Activated CD4-positive, alpha-beta T cell treated with anti-CD3 and anti-CD28 coated beads, Interleukin-2, amount 10 ng/mL, durations not matched to agents 24 days and 14 days (primary cell): ENCODE measurements around the gene FNDC5. TPM values are rescaled to one million over a fixed set of nuclear protein-coding genes. Genes with fewer than 3 reads are reported as not detected.

Experiments used
- DNase-seq: peaks from one replicate; pipeline ENCODE4 v3.0.0; 2022
- H3K27ac Mint-ChIP-seq: one replicate; pipeline ENCODE4 v1.8.0; 2022; ENCODE audit warnings: mild to moderate bottlenecking, mixed read lengths
- H3K27me3 Mint-ChIP-seq: one replicate; pipeline ENCODE4 v1.8.0; 2022; ENCODE audit warnings: mixed read lengths
- H3K36me3 Mint-ChIP-seq: one replicate; pipeline ENCODE4 v1.8.0; 2022; ENCODE audit warnings: low read depth, mild to moderate bottlenecking, mixed read lengths
- H3K4me1 Mint-ChIP-seq: one replicate; pipeline ENCODE4 v1.8.0; 2021; ENCODE audit warnings: mixed read lengths
- H3K4me3 Mint-ChIP-seq: one replicate; pipeline ENCODE4 v1.8.0; 2022; ENCODE audit warnings: mild to moderate bottlenecking, moderate library complexity, mixed read lengths
- H3K9me3 Mint-ChIP-seq: one replicate; pipeline ENCODE4 v1.8.0; 2021; ENCODE audit warnings: mixed read lengths
- intact Hi-C: fragments of 100-400 bp; cut with micrococcal nuclease; formaldehyde crosslinking; loops from one replicate; pipeline ENCODE4 v1.15.1; 2023
- total RNA-seq: library from RNA; stranded (reverse); gene quantifications from 2 replicates; pipeline ENCODE4 v1.2.3, GENCODE V29; 2022

Gene FNDC5
- total RNA-seq, 1 donor from 2014 or later: not detected

GRCh38 chr1:32901823-32902534 is 31.3 kb upstream of the FNDC5 start:
- H3K9me3 Mint-ChIP-seq: no peaks in the 10 kb centered on the region
- peaks cover 2% of the 10 kb centered on the region for H3K4me1 Mint-ChIP-seq
- peaks cover 58% of the 10 kb centered on the region for H3K27me3 Mint-ChIP-seq
- DNase-seq: no peak
- peak overlapping the region; percentile 74 for H3K4me3 Mint-ChIP-seq
- intact Hi-C loops: no loop called here
- H3K27ac Mint-ChIP-seq: peak overlapping the region; percentile 20
- H3K36me3 Mint-ChIP-seq: no peaks in the 10 kb centered on the region

- intact Hi-C loops: no loop called here
- Mint-ChIP-seq H3K4me3 (peak within 1 kb of the TSS; percentile 74), H3K27ac (peak within 1 kb of the TSS; percentile 20), H3K27me3 (peaks cover 62% of the 10 kb centered on the region), H3K36me3 (no peaks in the 10 kb centered on the region), H3K4me1 (peaks cover 2% of the 10 kb centered on the region), H3K9me3 (no peaks in the 10 kb centered on the region)
- peak; percentile 66 for DNase-seq
Measured at GRCh38 chr1:32900956-32901822, 30.5 kb upstream of the FNDC5 start, which contains the start of gene TMEM54. Gene TMEM54, minus strand, starts transcription at chr1:32901389. Its CDS starts 151 bp downstream, at chr1:32901238.

- H3K36me3 Mint-ChIP-seq: no peaks in the 10 kb centered on the region
- peaks cover 63% of the 10 kb centered on the region for H3K27me3 Mint-ChIP-seq
Measured at GRCh38 chr1:32900371-32900955, 29.8 kb upstream of the FNDC5 start.

GRCh38 chr1:32899586-32900296 is 29.0 kb upstream of the FNDC5 start:
- intact Hi-C loops: no loop called here
- H3K27ac Mint-ChIP-seq: no peak overlapping the region
- no peaks in the 10 kb centered on the region for H3K36me3 Mint-ChIP-seq
- H3K4me3 Mint-ChIP-seq: no peak overlapping the region
- H3K27me3 Mint-ChIP-seq: peaks cover 62% of the 10 kb centered on the region
- no peaks in the 10 kb centered on the region for H3K9me3 Mint-ChIP-seq
- H3K4me1 Mint-ChIP-seq: peaks cover 2% of the 10 kb centered on the region
- DNase-seq: no peak

More at GRCh38 chr1:32900371-32900955, 29.8 kb upstream of the FNDC5 start:
- Mint-ChIP-seq H3K4me1 (peaks cover 2% of the 10 kb centered on the region), H3K27ac (no peak overlapping the region), H3K9me3 (no peaks in the 10 kb centered on the region), H3K4me3 (peak overlapping the region; percentile 66)
- no peak for DNase-seq
- intact Hi-C loops: no loop called here

GRCh38 chr1:32898958-32899357 is 28.2 kb upstream of the FNDC5 start:
- Mint-ChIP-seq H3K27ac (no peak overlapping the region), H3K4me1 (peaks cover 2% of the 10 kb centered on the region), H3K9me3 (no peaks in the 10 kb centered on the region), H3K4me3 (no peak overlapping the region), H3K27me3 (peaks cover 58% of the 10 kb centered on the region), H3K36me3 (no peaks in the 10 kb centered on the region)
- DNase-seq: no peak
- intact Hi-C loops: no loop called here

- no peaks in the 10 kb centered on the region for H3K36me3 Mint-ChIP-seq
- intact Hi-C loops: no loop called here
- no peaks in the 10 kb centered on the region for H3K9me3 Mint-ChIP-seq
- no peak overlapping the region for H3K27ac Mint-ChIP-seq
- DNase-seq: no peak
- peaks cover 2% of the 10 kb centered on the region for H3K4me1 Mint-ChIP-seq
- peaks cover 57% of the 10 kb centered on the region for H3K27me3 Mint-ChIP-seq
- no peak overlapping the region for H3K4me3 Mint-ChIP-seq
Measured at GRCh38 chr1:32898056-32898455, 27.3 kb upstream of the FNDC5 start.

GRCh38 chr1:32897082-32898049 is 26.7 kb upstream of the FNDC5 start:
- Mint-ChIP-seq H3K27ac (no peak overlapping the region), H3K27me3 (peaks cover 57% of the 10 kb centered on the region), H3K4me3 (no peak overlapping the region), H3K4me1 (peaks cover 6% of the 10 kb centered on the region), H3K36me3 (no peaks in the 10 kb centered on the region), H3K9me3 (peaks cover 2% of the 10 kb centered on the region)
- DNase-seq: no peak
- intact Hi-C loops: no loop called here

GRCh38 chr1:32896451-32896850 is 25.7 kb upstream of the FNDC5 start:
- intact Hi-C loops: no loop called here
- Mint-ChIP-seq H3K4me1 (peaks cover 5% of the 10 kb centered on the region), H3K27ac (no peak overlapping the region), H3K27me3 (peaks cover 58% of the 10 kb centered on the region), H3K4me3 (no peak overlapping the region), H3K9me3 (peaks cover 3% of the 10 kb centered on the region), H3K36me3 (no peaks in the 10 kb centered on the region)
- DNase-seq: no peak

- H3K9me3 Mint-ChIP-seq: peaks cover 3% of the 10 kb centered on the region
- H3K27ac Mint-ChIP-seq: no peak overlapping the region
- H3K36me3 Mint-ChIP-seq: no peaks in the 10 kb centered on the region
- intact Hi-C loops: no loop called here
- peaks cover 63% of the 10 kb centered on the region for H3K27me3 Mint-ChIP-seq
- DNase-seq: no peak
- peaks cover 5% of the 10 kb centered on the region for H3K4me1 Mint-ChIP-seq
- no peak overlapping the region for H3K4me3 Mint-ChIP-seq
Measured at GRCh38 chr1:32895325-32896215, 24.9 kb upstream of the FNDC5 start.

- DNase-seq: no peak
- peaks cover 5% of the 10 kb centered on the region for H3K4me1 Mint-ChIP-seq
- H3K36me3 Mint-ChIP-seq: no peaks in the 10 kb centered on the region
- intact Hi-C loops: no loop called here
- peaks cover 3% of the 10 kb centered on the region for H3K9me3 Mint-ChIP-seq
- H3K4me3 Mint-ChIP-seq: no peak overlapping the region
- peaks cover 62% of the 10 kb centered on the region for H3K27me3 Mint-ChIP-seq
- H3K27ac Mint-ChIP-seq: no peak overlapping the region
Measured at GRCh38 chr1:32894681-32895080, 24.0 kb upstream of the FNDC5 start.

GRCh38 chr1:32894019-32894600 is 23.4 kb upstream of the FNDC5 start:
- H3K4me3 Mint-ChIP-seq: peak overlapping the region; percentile 66
- H3K27ac Mint-ChIP-seq: no peak overlapping the region
- DNase-seq: no peak
- H3K36me3 Mint-ChIP-seq: no peaks in the 10 kb centered on the region
- peaks cover 62% of the 10 kb centered on the region for H3K27me3 Mint-ChIP-seq
- peaks cover 3% of the 10 kb centered on the region for H3K9me3 Mint-ChIP-seq
- peaks cover 5% of the 10 kb centered on the region for H3K4me1 Mint-ChIP-seq
- intact Hi-C loops: no loop called here
